ENCODE results near the gene TECPR1. TPM values are rescaled to one million over a fixed set of nuclear protein-coding genes. Genes with fewer than 3 reads are reported as not detected.

The TECPR1 gene
- polyA plus RNA-seq, 1 experiment = 3.5 TPM

GRCh38 chr7:98199131-98199530, 52.9 kb downstream of the TECPR1 start:
- H3K9me3 ChIP-seq (ENCODE audit: control insufficient read depth, insufficient read depth, low read length) = peaks cover 6% of the 10 kb centered on the region
- no peaks in the 10 kb centered on the region for H3K27me3 ChIP-seq (ENCODE audit: control insufficient read depth, insufficient read depth, low read length)
- no peak overlapping the region for H3K4me3 ChIP-seq (ENCODE audit: low read depth, low read length)
- no peak for DNase-seq (ENCODE audit: low read depth, low spot score)
- no peak overlapping the region for H3K27ac ChIP-seq (ENCODE audit: low read depth, low read length)
- ChIA-PET CTCF (interaction anchor here (0.6 to 1.4 kb wide), 2 partner anchors 30 to 93 kb away, joined by 4 to 7 read pairs; no protein-coding TSS in a partner anchor), POLR2A (no interaction called here)
- TF ChIP-seq CTCF (IDR thresholded peaks at IDR 0.05; ENCODE audit: low read depth, low read length) = no peak

GRCh38 chr7:98196706-98197605, 55.1 kb downstream of the TECPR1 start:
- POLR2A ChIA-PET = no interaction called here
- peaks cover 6% of the 10 kb centered on the region for H3K9me3 ChIP-seq (ENCODE audit: control insufficient read depth, insufficient read depth, low read length)
- TF ChIP-seq CTCF (IDR thresholded peaks at IDR 0.05; ENCODE audit: low read depth, low read length) = no peak
- CTCF ChIA-PET = interaction anchor here (1.0 to 1.8 kb wide), 2 partner anchors 29 to 30 kb away, joined by 3 to 14 read pairs; no protein-coding TSS in a partner anchor
- peak overlapping the region; percentile 11 for H3K27ac ChIP-seq (ENCODE audit: low read depth, low read length)
- DNase-seq (ENCODE audit: low read depth, low spot score) = no peak
- H3K4me3 ChIP-seq (ENCODE audit: low read depth, low read length) = no peak overlapping the region
- no peaks in the 10 kb centered on the region for H3K27me3 ChIP-seq (ENCODE audit: control insufficient read depth, insufficient read depth, low read length)

- CTCF ChIA-PET = interaction anchor here (0.7 to 1.8 kb wide), 2 partner anchors 27 to 44 kb away, joined by 3 to 14 read pairs; no protein-coding TSS in a partner anchor
- TF ChIP-seq CTCF (IDR thresholded peaks at IDR 0.05; ENCODE audit: low read depth, low read length) = no peak
Observed at GRCh38 chr7:98194672-98195457, 57.2 kb downstream of the TECPR1 start.

GRCh38 chr7:98194186-98194585, 57.8 kb downstream of the TECPR1 start:
- H3K27me3 ChIP-seq (ENCODE audit: control insufficient read depth, insufficient read depth, low read length) = no peaks in the 10 kb centered on the region
- ChIA-PET POLR2A (no interaction called here), CTCF (no interaction called here)

More at GRCh38 chr7:98194672-98195457, 57.2 kb downstream of the TECPR1 start:
- no peak overlapping the region for H3K4me3 ChIP-seq (ENCODE audit: low read depth, low read length)
- POLR2A ChIA-PET = no interaction called here
- H3K27me3 ChIP-seq (ENCODE audit: control insufficient read depth, insufficient read depth, low read length) = no peaks in the 10 kb centered on the region
- H3K27ac ChIP-seq (ENCODE audit: low read depth, low read length) = no peak overlapping the region
- DNase-seq (ENCODE audit: low read depth, low spot score) = no peak
- peaks cover 6% of the 10 kb centered on the region for H3K9me3 ChIP-seq (ENCODE audit: control insufficient read depth, insufficient read depth, low read length)

More at GRCh38 chr7:98194186-98194585, 57.8 kb downstream of the TECPR1 start:
- no peak for TF ChIP-seq CTCF (IDR thresholded peaks at IDR 0.05; ENCODE audit: low read depth, low read length)
- no peak overlapping the region for H3K4me3 ChIP-seq (ENCODE audit: low read depth, low read length)
- DNase-seq (ENCODE audit: low read depth, low spot score) = no peak
- H3K27ac ChIP-seq (ENCODE audit: low read depth, low read length) = no peak overlapping the region
- peaks cover 6% of the 10 kb centered on the region for H3K9me3 ChIP-seq (ENCODE audit: control insufficient read depth, insufficient read depth, low read length)

All from AG04450 (cell line).